CD4-positive, CD25-positive, alpha-beta regulatory T cell (primary cell): ENCODE data around the gene GDAP2. TPM values are rescaled to one million over a fixed set of nuclear protein-coding genes. Genes with fewer than 3 reads are reported as not detected.

Experiments used
- ATAC-seq, 2 donors: fragments of 150-1000 bp; cut with Tn5 transposase; one replicate each; pipeline ENCODE4 v1.10.0; 2021; ENCODE audit warnings: low read depth in 2 of 2, moderate number of reproducible peaks in 2 of 2, moderate library complexity in 1 of 2
- DNase-seq, 3 donors: peaks; one replicate each; pipeline versions ENCODE4 v3.0.0 to v3.0.0-alpha.2; 2012 to 2022; ENCODE audit warnings: mixed read lengths in 1 of 3
- H3K27ac ChIP-seq: one replicate; pipeline ENCODE4 v1.7.0; 2013; ENCODE audit warnings: mild to moderate bottlenecking, low read length; ENCODE audit not compliant: insufficient read depth, poor library complexity, severe bottlenecking
- H3K27me3 ChIP-seq: one replicate; pipeline ENCODE4 v1.7.0; 2013; ENCODE audit warnings: low read length; ENCODE audit not compliant: control insufficient read depth, insufficient read depth
- H3K36me3 ChIP-seq: one replicate; pipeline ENCODE4 v1.7.0; 2013; ENCODE audit warnings: mild to moderate bottlenecking, low read length, moderate library complexity; ENCODE audit not compliant: control insufficient read depth, insufficient read depth
- H3K4me1 ChIP-seq: 2 replicates; pipeline ENCODE4 v1.7.0; 2013; ENCODE audit warnings: mild to moderate bottlenecking, low read length; ENCODE audit not compliant: insufficient read depth, control insufficient read depth, poor library complexity, severe bottlenecking
- H3K4me3 ChIP-seq: one replicate; pipeline ENCODE4 v1.7.0; 2013; ENCODE audit warnings: low read depth, mild to moderate bottlenecking, low read length, moderate library complexity
- H3K9me3 ChIP-seq, 2 experiments: 1 replicate in 1 of 2; 2 replicates in 1 of 2; pipeline ENCODE4 v1.7.0; 2013; ENCODE audit warnings: low read length in 2 of 2, mild to moderate bottlenecking in 1 of 2, moderate library complexity in 1 of 2; ENCODE audit not compliant: control insufficient read depth in 2 of 2
- H3K27ac Mint-ChIP-seq, 3 donors: one replicate each; pipeline ENCODE4 v1.8.0; 2020 to 2022; ENCODE audit warnings: mild to moderate bottlenecking in 3 of 3, mixed read lengths in 3 of 3, moderate library complexity in 2 of 3
- H3K27me3 Mint-ChIP-seq: one replicate; pipeline ENCODE4 v1.8.0; 2022; ENCODE audit warnings: mild to moderate bottlenecking, mixed read lengths
- H3K36me3 Mint-ChIP-seq: one replicate; pipeline ENCODE4 v1.8.0; 2020; ENCODE audit warnings: mixed read lengths
- H3K4me1 Mint-ChIP-seq, 4 donors: one replicate each; pipeline ENCODE4 v1.8.0; 2020 to 2022; ENCODE audit warnings: mixed read lengths in 4 of 4, mild to moderate bottlenecking in 1 of 4
- H3K4me3 Mint-ChIP-seq, 4 donors: one replicate each; pipeline ENCODE4 v1.8.0; 2020 to 2022; ENCODE audit warnings: mild to moderate bottlenecking in 4 of 4, mixed read lengths in 4 of 4, moderate library complexity in 3 of 4
- H3K9me3 Mint-ChIP-seq, 7 donors: one replicate each; pipeline ENCODE4 v1.8.0; 2020 to 2022; ENCODE audit warnings: mixed read lengths in 7 of 7, mild to moderate bottlenecking in 3 of 7, moderate library complexity in 2 of 7
- polyA plus RNA-seq, 4 donors: library from polyadenylated mRNA; unstranded; fragments of 300-500 nt; fragmentation: Illumina TruSeq; gene quantifications; one replicate each; pipeline ENCODE4 v1.2.3, GENCODE V29; 2021
- total RNA-seq: library from RNA; stranded (reverse); gene quantifications from one replicate; pipeline ENCODE4 v1.2.3, GENCODE V29; 2022

The GDAP2 gene
- total and polyA plus RNA-seq, 5 donors from 2014 or later: 9.5 to 27.9 (median 14.3) TPM

- no peak overlapping the region for H3K4me3 ChIP-seq
- H3K36me3 ChIP-seq: no peaks in the 10 kb centered on the region
- ATAC-seq (no peak), DNase-seq (no peak)
- Mint-ChIP-seq H3K27me3 (no peaks in the 10 kb centered on the region), H3K9me3 (peaks cover 2 to 15% (median 6%) of the 10 kb centered on the region in 7 donors), H3K4me1 (no peaks in the 10 kb centered on the region), H3K4me3 (no peak overlapping the region), H3K27ac (no peak overlapping the region), H3K36me3 (peaks cover 30% of the 10 kb centered on the region)
- peaks cover 0 to 2% of the 10 kb centered on the region in 2 experiments for H3K9me3 ChIP-seq
- H3K27me3 ChIP-seq: no peaks in the 10 kb centered on the region
- no peak overlapping the region for H3K27ac ChIP-seq
- H3K4me1 ChIP-seq: no peaks in the 10 kb centered on the region
These were observed 90.5 kb downstream of the GDAP2 start for GRCh38 chr1:117838911-117839310.

GRCh38 chr1:117836069-117836468 lies 93.4 kb downstream of the GDAP2 start:
- no peaks in the 10 kb centered on the region for H3K27me3 ChIP-seq
- no peaks in the 10 kb centered on the region for H3K4me1 ChIP-seq
- Mint-ChIP-seq H3K27me3 (peaks cover 7% of the 10 kb centered on the region), H3K4me1 (no peaks in the 10 kb centered on the region), H3K4me3 (no peak overlapping the region), H3K36me3 (peaks cover 13% of the 10 kb centered on the region), H3K9me3 (peaks cover 3 to 14% (median 5%) of the 10 kb centered on the region in 7 donors), H3K27ac (no peak overlapping the region)
- ATAC-seq (no peak), DNase-seq (peak in 1 of 3 donors; percentile 4)
- no peak overlapping the region for H3K4me3 ChIP-seq
- H3K9me3 ChIP-seq: no peaks in the 10 kb centered on the region
- no peaks in the 10 kb centered on the region for H3K36me3 ChIP-seq
- H3K27ac ChIP-seq: no peak overlapping the region

GRCh38 chr1:117834416-117834815 lies 95.0 kb downstream of the GDAP2 start:
- Mint-ChIP-seq H3K4me3 (no peak overlapping the region), H3K27me3 (peaks cover 7% of the 10 kb centered on the region), H3K4me1 (no peaks in the 10 kb centered on the region), H3K9me3 (peaks cover 3 to 25% (median 10%) of the 10 kb centered on the region in 7 donors), H3K36me3 (no peaks in the 10 kb centered on the region), H3K27ac (no peak overlapping the region)
- Histone ChIP-seq H3K36me3 (no peaks in the 10 kb centered on the region), H3K27me3 (no peaks in the 10 kb centered on the region), H3K4me1 (no peaks in the 10 kb centered on the region), H3K27ac (no peak overlapping the region), H3K4me3 (no peak overlapping the region), H3K9me3 (peaks cover 0 to 2% of the 10 kb centered on the region in 2 experiments)
- ATAC-seq: no peak
- no peak for DNase-seq

GRCh38 chr1:117832453-117832852 lies 97.0 kb downstream of the GDAP2 start:
- H3K4me3 ChIP-seq: no peak overlapping the region
- peaks cover 0 to 2% of the 10 kb centered on the region in 2 experiments for H3K9me3 ChIP-seq

GRCh38 chr1:117830222-117830621 lies 99.2 kb downstream of the GDAP2 start:
- no peaks in the 10 kb centered on the region for H3K4me1 ChIP-seq
- H3K4me1 Mint-ChIP-seq: no peaks in the 10 kb centered on the region
- H3K9me3 Mint-ChIP-seq: peaks cover 1 to 18% (median 10%) of the 10 kb centered on the region in 7 donors
- no peak overlapping the region for H3K4me3 ChIP-seq
- ATAC-seq: no peak
- peaks cover 27% of the 10 kb centered on the region for H3K27me3 Mint-ChIP-seq
- no peak overlapping the region for H3K4me3 Mint-ChIP-seq
- peaks cover 6% of the 10 kb centered on the region for H3K27me3 ChIP-seq
- H3K27ac ChIP-seq: no peak overlapping the region
- no peak for DNase-seq
- H3K9me3 ChIP-seq: peaks cover 0 to 2% of the 10 kb centered on the region in 2 experiments
- H3K36me3 ChIP-seq: no peaks in the 10 kb centered on the region
- no peaks in the 10 kb centered on the region for H3K36me3 Mint-ChIP-seq
- H3K27ac Mint-ChIP-seq: no peak overlapping the region

More at GRCh38 chr1:117832453-117832852, 97.0 kb downstream of the GDAP2 start:
- no peak overlapping the region for H3K4me3 Mint-ChIP-seq
- H3K36me3 Mint-ChIP-seq: no peaks in the 10 kb centered on the region
- DNase-seq: no peak
- H3K4me1 Mint-ChIP-seq: no peaks in the 10 kb centered on the region
- H3K36me3 ChIP-seq: no peaks in the 10 kb centered on the region
- no peak overlapping the region for H3K27ac ChIP-seq
- no peaks in the 10 kb centered on the region for H3K4me1 ChIP-seq
- no peak overlapping the region for H3K27ac Mint-ChIP-seq
- H3K27me3 ChIP-seq: peaks cover 6% of the 10 kb centered on the region
- no peak for ATAC-seq
- H3K27me3 Mint-ChIP-seq: peaks cover 17% of the 10 kb centered on the region
- H3K9me3 Mint-ChIP-seq: peaks cover 1 to 18% (median 10%) of the 10 kb centered on the region in 7 donors

- no peak for ATAC-seq
- Histone ChIP-seq H3K36me3 (no peaks in the 10 kb centered on the region), H3K27me3 (peaks cover 11% of the 10 kb centered on the region), H3K9me3 (peaks cover 0 to 2% of the 10 kb centered on the region in 2 experiments), H3K4me3 (no peak overlapping the region), H3K27ac (no peak overlapping the region), H3K4me1 (no peaks in the 10 kb centered on the region)
- no peaks in the 10 kb centered on the region for H3K36me3 Mint-ChIP-seq
- no peak for DNase-seq
- H3K27me3 Mint-ChIP-seq: peaks cover 35% of the 10 kb centered on the region
- no peaks in the 10 kb centered on the region for H3K4me1 Mint-ChIP-seq
- H3K27ac Mint-ChIP-seq: no peak overlapping the region
- H3K9me3 Mint-ChIP-seq: peaks cover 0 to 18% (median 11%) of the 10 kb centered on the region in 7 donors
- H3K4me3 Mint-ChIP-seq: no peak overlapping the region
These were observed 101.2 kb downstream of the GDAP2 start for GRCh38 chr1:117828201-117828600.

- H3K4me3 ChIP-seq: no peak overlapping the region
- Mint-ChIP-seq H3K27ac (no peak overlapping the region), H3K4me3 (no peak overlapping the region), H3K9me3 (peaks cover 0 to 15% (median 5%) of the 10 kb centered on the region in 7 donors), H3K4me1 (no peaks in the 10 kb centered on the region), H3K36me3 (no peaks in the 10 kb centered on the region), H3K27me3 (peaks cover 28% of the 10 kb centered on the region)
- DNase-seq (peak in 1 of 3 donors; percentile 9), ATAC-seq (no peak)
- no peaks in the 10 kb centered on the region for H3K36me3 ChIP-seq
- peaks cover 11% of the 10 kb centered on the region for H3K27me3 ChIP-seq
- H3K27ac ChIP-seq: no peak overlapping the region
- no peaks in the 10 kb centered on the region for H3K4me1 ChIP-seq
- H3K9me3 ChIP-seq: peaks cover 3 to 5% of the 10 kb centered on the region in 2 experiments
These were observed 102.8 kb downstream of the GDAP2 start for GRCh38 chr1:117826540-117827078.

- H3K9me3 ChIP-seq: peaks cover 5 to 8% of the 10 kb centered on the region in 2 experiments
- H3K4me3 ChIP-seq: no peak overlapping the region
- Mint-ChIP-seq H3K27ac (no peak overlapping the region), H3K9me3 (peaks cover 0 to 18% (median 8%) of the 10 kb centered on the region in 7 donors), H3K27me3 (peaks cover 28% of the 10 kb centered on the region), H3K4me1 (no peaks in the 10 kb centered on the region), H3K4me3 (no peak overlapping the region), H3K36me3 (no peaks in the 10 kb centered on the region)
- no peaks in the 10 kb centered on the region for H3K4me1 ChIP-seq
- peaks cover 11% of the 10 kb centered on the region for H3K27me3 ChIP-seq
- ATAC-seq (no peak), DNase-seq (no peak)
- H3K36me3 ChIP-seq: no peaks in the 10 kb centered on the region
- H3K27ac ChIP-seq: no peak overlapping the region
These were observed 103.3 kb downstream of the GDAP2 start for GRCh38 chr1:117826119-117826518.
